Measurements from ENCODE around the gene USP34. TPM values are rescaled to one million over a fixed set of nuclear protein-coding genes. Genes with fewer than 3 reads are reported as not detected.

USP34 gene
- total RNA-seq, 1 experiment from 2014 or later = 91.4 TPM

- POLR2A ChIA-PET = no interaction called here
- CTCF ChIA-PET = no interaction called here
- Histone ChIP-seq H3K4me1 (ENCODE audit: control insufficient read depth, insufficient read depth, low read length) (no peaks in the 10 kb centered on the region), H3K4me3 (ENCODE audit: low read depth in 2 of 2, low read length in 2 of 2) (no peak overlapping the region), H3K36me3 (ENCODE audit: control insufficient read depth, insufficient read depth, low read length) (peaks cover 22% of the 10 kb centered on the region), H3K27ac (ENCODE audit: low read length) (no peak overlapping the region), H3K9me3 (ENCODE audit: control insufficient read depth, insufficient read depth, low read depth, low read length) (no peaks in the 10 kb centered on the region), H3K27me3 (ENCODE audit: control insufficient read depth, insufficient read depth, low read length) (no peaks in the 10 kb centered on the region)
- in situ Hi-C loops (cut with HindIII; ENCODE audit: low pct_unique_long_range_greater_than_20kb, low sequenced_read_pairs) (no loop called here), intact Hi-C loops (cut with micrococcal nuclease; ENCODE audit: unreplicated experiment) (no loop called here)
- ATAC-seq (no peak), DNase-seq (ENCODE audit: low read depth, low spot score) (no peak)
- BruUV-seq (replicated peaks) = no TSS peak
- TF ChIP-seq TCF7L2 (IDR thresholded peaks at IDR 0.05; ENCODE audit: low read depth, low read length) (no peak), CTCF (IDR thresholded peaks at IDR 0.05) (no peak), REST (IDR thresholded peaks at IDR 0.05; ENCODE audit: insufficient read depth in 1 of 2, low read depth in 2 of 2, low read length in 1 of 2) (no peak), POLR2AphosphoS5 (IDR thresholded peaks at IDR 0.05; ENCODE audit: low read depth, low read length) (no peak), SIN3A (IDR thresholded peaks at IDR 0.05; ENCODE audit: borderline replicate concordance, insufficient read depth, low read depth, low read length) (no peak)
Measured at GRCh38 chr2:61257446-61257845, 213.4 kb downstream of the USP34 start.

- Histone ChIP-seq H3K27me3 (ENCODE audit: control insufficient read depth, insufficient read depth, low read length) (no peaks in the 10 kb centered on the region), H3K9me3 (ENCODE audit: control insufficient read depth, insufficient read depth, low read depth, low read length) (no peaks in the 10 kb centered on the region), H3K4me1 (ENCODE audit: control insufficient read depth, insufficient read depth, low read length) (no peaks in the 10 kb centered on the region), H3K36me3 (ENCODE audit: control insufficient read depth, insufficient read depth, low read length) (peaks cover 33% of the 10 kb centered on the region), H3K27ac (ENCODE audit: low read length) (no peak overlapping the region), H3K4me3 (ENCODE audit: low read depth in 2 of 2, low read length in 2 of 2) (no peak overlapping the region)
- in situ Hi-C loops (cut with HindIII; ENCODE audit: low pct_unique_long_range_greater_than_20kb, low sequenced_read_pairs) = no loop called here
- ATAC-seq (peak; percentile 71; the same call in 1 of the 2 replicates), DNase-seq (ENCODE audit: low read depth, low spot score) (no peak)
- POLR2A ChIA-PET = interaction anchor here (0.6 kb wide), 1 partner anchor 140 kb away, joined by 5 read pairs; no protein-coding TSS in a partner anchor
- CTCF ChIA-PET = no interaction called here
- BruUV-seq (replicated peaks) = no TSS peak
- TF ChIP-seq REST (IDR thresholded peaks at IDR 0.05; ENCODE audit: insufficient read depth in 1 of 2, low read depth in 2 of 2, low read length in 1 of 2) = no peak
- no peak for TF ChIP-seq CTCF (IDR thresholded peaks at IDR 0.05)
- no peak for TF ChIP-seq TCF7L2 (IDR thresholded peaks at IDR 0.05; ENCODE audit: low read depth, low read length)
- no peak for TF ChIP-seq POLR2AphosphoS5 (IDR thresholded peaks at IDR 0.05; ENCODE audit: low read depth, low read length)
- no peak for TF ChIP-seq SIN3A (IDR thresholded peaks at IDR 0.05; ENCODE audit: borderline replicate concordance, insufficient read depth, low read depth, low read length)
- intact Hi-C loops (cut with micrococcal nuclease; ENCODE audit: unreplicated experiment) = no loop called here
Measured at GRCh38 chr2:61255580-61256437, 215.1 kb downstream of the USP34 start.
